ENCODE measurements around the gene CLIP1.
"Not testable (repeated sequence)": the region's sequence is repeated elsewhere in the genome, so short reads cannot be mapped to it uniquely, and the experiment has no call there.

DNA sequence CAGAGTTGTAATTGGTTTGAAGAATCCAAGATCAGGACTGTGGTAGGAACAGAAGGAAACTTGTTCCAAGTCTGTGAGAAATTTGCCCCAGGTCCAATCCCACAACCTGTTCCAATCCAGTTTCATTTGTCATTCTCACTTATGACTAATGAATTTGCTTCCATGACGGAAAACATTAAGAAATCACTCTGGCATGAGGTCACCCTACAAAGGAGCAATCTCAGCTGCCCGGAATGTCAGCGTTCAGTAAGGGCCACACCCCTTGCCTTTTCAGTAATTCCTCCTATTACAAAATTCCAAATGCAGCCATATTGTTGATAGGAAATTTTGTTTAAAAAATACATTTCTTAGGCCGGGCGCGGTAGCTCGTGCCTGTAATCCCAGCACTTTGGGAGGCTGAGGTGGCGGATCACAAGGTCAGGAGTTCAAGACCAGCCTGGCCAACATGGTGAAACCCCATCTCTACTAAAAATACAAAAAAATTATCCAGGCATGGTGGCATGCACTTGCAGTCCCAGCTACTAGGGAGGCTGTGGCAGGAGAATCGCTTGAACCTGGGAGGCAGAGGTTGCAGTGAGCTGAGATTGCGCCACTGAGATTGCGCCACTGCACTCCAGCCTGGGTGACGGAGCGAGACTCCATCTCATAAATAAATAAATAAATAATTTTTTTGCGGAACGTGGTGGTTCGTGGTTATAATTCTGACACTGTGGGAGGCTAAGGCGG is 42.0 kb upstream of the CLIP1 start:
- not testable (repeated sequence) for TF ChIP-seq ZNF274 (IDR thresholded peaks at IDR 0.05; ENCODE audit: low read depth, low read length); YY1 (IDR thresholded peaks at IDR 0.05; ENCODE audit: insufficient read depth, insufficient read length); SUZ12 (IDR thresholded peaks at IDR 0.05; ENCODE audit: extremely low read depth, insufficient read depth, insufficient read length)

All from NT2/D1 (cell line).